CD4-positive, alpha-beta T cell (primary cell): ENCODE data around the gene TMSB15A. TPM values are rescaled to one million over a fixed set of nuclear protein-coding genes. Genes with fewer than 3 reads are reported as not detected.
"Not testable (repeated sequence)": the region's sequence is repeated elsewhere in the genome, so short reads cannot be mapped to it uniquely, and the experiment has no call there.

Source experiments
- ATAC-seq: fragments of 200-7000 bp; cut with Tn5 transposase; one replicate; pipeline ENCODE4 v1.10.0; 2022; ENCODE audit warnings: mild to moderate bottlenecking; ENCODE audit not compliant: poor library complexity
- CTCF ChIA-PET: fragments of 350-600 bp; sonication (Branson Sonifier 250); formaldehyde crosslinking; loops from one replicate; lab custom pipeline; 2021; ENCODE audit warnings: antibody characterized with exemption, inconsistent platforms; lab: Charles Lee
- POLR2A ChIA-PET: fragments of 350-600 bp; sonication (Branson Sonifier 250); formaldehyde crosslinking; loops from one replicate; lab custom pipeline; 2021; ENCODE audit warnings: antibody characterized with exemption, inconsistent platforms; lab: Charles Lee
- DNase-seq, 14 experiments: peaks; one replicate each; pipeline ENCODE4 v3.0.0-alpha.2; 2013 to 2020; ENCODE audit warnings: mixed read lengths in 2 of 14
- H3K27ac ChIP-seq, 2 donors: one replicate each; pipeline versions ENCODE4 v1.5.1 to v1.7.0; 2013; ENCODE audit warnings: low read length in 2 of 2, low read depth in 1 of 2, mild to moderate bottlenecking in 1 of 2
- H3K27me3 ChIP-seq, 2 experiments: 1 replicate in 1 of 2; 2 replicates in 1 of 2; pipeline versions ENCODE4 v1.6.1 to v1.7.0; 2013; ENCODE audit warnings: low read length in 2 of 2, control low read depth in 1 of 2, mild to moderate bottlenecking in 1 of 2, moderate library complexity in 1 of 2; ENCODE audit not compliant: insufficient read depth in 2 of 2, control insufficient read depth in 1 of 2
- H3K36me3 ChIP-seq: one replicate; pipeline ENCODE4 v1.6.1; 2013; ENCODE audit warnings: low read length, control low read depth; ENCODE audit not compliant: insufficient read depth
- H3K4me1 ChIP-seq: one replicate; pipeline ENCODE4 v1.6.1; 2013; ENCODE audit warnings: low read length, control low read depth; ENCODE audit not compliant: insufficient read depth
- H3K4me3 ChIP-seq: one replicate; pipeline ENCODE4 v1.5.1; 2013; ENCODE audit warnings: mild to moderate bottlenecking, low read length, moderate library complexity
- H3K9me3 ChIP-seq, 2 experiments: 1 replicate in 1 of 2; 2 replicates in 1 of 2; pipeline versions ENCODE4 v1.6.1 to v1.7.0; 2013; ENCODE audit warnings: low read length in 2 of 2, mild to moderate bottlenecking in 2 of 2, control low read depth in 1 of 2, moderate library complexity in 1 of 2; ENCODE audit not compliant: control insufficient read depth in 1 of 2, insufficient read depth in 1 of 2
- H3K27ac Mint-ChIP-seq: one replicate; pipeline ENCODE4 v1.8.0; 2020; ENCODE audit warnings: mixed read lengths
- H3K27me3 Mint-ChIP-seq: one replicate; pipeline ENCODE4 v1.8.0; 2021; ENCODE audit warnings: mixed read lengths
- H3K36me3 Mint-ChIP-seq: one replicate; pipeline ENCODE4 v1.8.0; 2021; ENCODE audit warnings: low read depth, mixed read lengths
- H3K4me1 Mint-ChIP-seq: one replicate; pipeline ENCODE4 v1.8.0; 2021; ENCODE audit warnings: low read depth, mixed read lengths
- H3K4me3 Mint-ChIP-seq: one replicate; pipeline ENCODE4 v1.8.0; 2020; ENCODE audit warnings: mild to moderate bottlenecking, mixed read lengths
- H3K9me3 Mint-ChIP-seq: one replicate; pipeline ENCODE4 v1.8.0; 2020; ENCODE audit warnings: mixed read lengths
- CTCF ChIP-seq: fragments of 200-600 bp; IDR thresholded peaks from one replicate; pipeline ENCODE4 v1.8.0; 2022; ENCODE audit warnings: antibody characterized with exemption, mild to moderate bottlenecking
- intact Hi-C, 2 experiments: fragments of 100-400 bp; cut with DNase I in 1 of 2; cut with micrococcal nuclease in 1 of 2; formaldehyde crosslinking; loops; one replicate each; pipeline versions ENCODE4 v1.15.1 to v1.9.0; 2023 to 2025; cut with DNase I, micrococcal nuclease
- total RNA-seq, 174 experiments: library from RNA in 2 of 174; stranded (reverse) in 2 of 174; gene quantifications; one replicate each; pipeline ENCODE4 v1.2.3 and lab custom pipeline; 2021 to 2026

The TMSB15A gene
- total RNA-seq, 2 experiments from 2014 or later, result not detected

- no peak for ATAC-seq
These were observed 24.8 kb downstream of the TMSB15A start for GRCh38 chrX:102491766-102492165.

GRCh38 chrX:102478765-102479164 lies 37.8 kb downstream of the TMSB15A start:
- H3K4me3 ChIP-seq, H3K36me3 ChIP-seq, CTCF ChIA-PET, H3K9me3 Mint-ChIP-seq, H3K27ac ChIP-seq, POLR2A ChIA-PET, H3K27ac Mint-ChIP-seq, intact Hi-C loops, H3K36me3 Mint-ChIP-seq, H3K27me3 ChIP-seq, H3K4me1 ChIP-seq, H3K27me3 Mint-ChIP-seq, H3K4me3 Mint-ChIP-seq, H3K9me3 ChIP-seq, ATAC-seq, DNase-seq, H3K4me1 Mint-ChIP-seq: not testable (repeated sequence)

More at GRCh38 chrX:102491766-102492165, 24.8 kb downstream of the TMSB15A start:
- Mint-ChIP-seq H3K27ac (no peak overlapping the region), H3K27me3 (no peaks in the 10 kb centered on the region), H3K9me3 (no peaks in the 10 kb centered on the region), H3K4me1 (no peaks in the 10 kb centered on the region), H3K36me3 (no peaks in the 10 kb centered on the region), H3K4me3 (no peak overlapping the region)
- ChIA-PET CTCF (no interaction called here), POLR2A (no interaction called here)
- Histone ChIP-seq H3K36me3 (no peaks in the 10 kb centered on the region), H3K4me3 (no peak overlapping the region), H3K9me3 (no peaks in the 10 kb centered on the region), H3K27ac (no peak overlapping the region), H3K27me3 (no peaks in the 10 kb centered on the region), H3K4me1 (no peaks in the 10 kb centered on the region)
- no peak for TF ChIP-seq CTCF
- intact Hi-C loops, result loop anchor here in 1 of 2 experiments (10.0 kb wide), 1 partner anchor 373 kb away; no protein-coding TSS in a partner anchor
- DNase-seq, result no peak

- H3K36me3 Mint-ChIP-seq, CTCF ChIA-PET, H3K4me1 ChIP-seq, H3K9me3 ChIP-seq, H3K36me3 ChIP-seq, H3K4me3 Mint-ChIP-seq, H3K4me3 ChIP-seq, H3K9me3 Mint-ChIP-seq, DNase-seq, ATAC-seq, H3K27ac ChIP-seq, H3K27ac Mint-ChIP-seq, POLR2A ChIA-PET, H3K27me3 Mint-ChIP-seq, intact Hi-C loops, H3K4me1 Mint-ChIP-seq, H3K27me3 ChIP-seq: not testable (repeated sequence)
These were observed 44.7 kb downstream of the TMSB15A start, which contains the start of gene TCP11X2 for GRCh38 chrX:102471762-102472220. Gene TCP11X2 (minus strand): TSS chrX:102471812.

- CTCF ChIA-PET, H3K4me3 Mint-ChIP-seq: not testable (repeated sequence)
These were observed 46.3 kb downstream of the TMSB15A start for GRCh38 chrX:102470215-102470614.

More at GRCh38 chrX:102470215-102470614, 46.3 kb downstream of the TMSB15A start:
- ATAC-seq, H3K36me3 Mint-ChIP-seq, intact Hi-C loops, H3K9me3 ChIP-seq, H3K4me1 ChIP-seq, H3K27ac ChIP-seq, H3K9me3 Mint-ChIP-seq, H3K27me3 ChIP-seq, DNase-seq, H3K27me3 Mint-ChIP-seq, H3K27ac Mint-ChIP-seq, H3K4me1 Mint-ChIP-seq, POLR2A ChIA-PET, H3K36me3 ChIP-seq, H3K4me3 ChIP-seq: not testable (repeated sequence)

Other genes starting within 250 kb of the TMSB15A start
- gene NXF2B, start 76.7 kb downstream of the TMSB15A start, total RNA-seq, result not detected
- gene TCP11X2, start 44.9 kb downstream of the TMSB15A start, total RNA-seq, result not detected
- 10 to 100 TPM; 14.0 to 15.9 TPM for gene ARMCX5, start 82.8 kb upstream of the TMSB15A start, total RNA-seq
- gene GPRASP1, start 134.7 kb upstream of the TMSB15A start, total RNA-seq, result 100 to 1,000 TPM; 103 to 104 TPM
- 1 to 10 TPM; 2.1 to 2.6 TPM for gene GPRASP2, start 195.7 kb upstream of the TMSB15A start, total RNA-seq
- 1 to 10 TPM; 1.5 to 2.6 TPM for gene GPRASP3, start 204.0 kb upstream of the TMSB15A start, total RNA-seq